Measurements from ENCODE around the gene AGFG1. TPM values are rescaled to one million over a fixed set of nuclear protein-coding genes. Genes with fewer than 3 reads are reported as not detected.

Gene AGFG1
- total RNA-seq = 10 to 100 TPM; 59.6 to 60.2 TPM

GRCh38 chr2:227471924-227472264 is at the start of gene AGFG1:
AGFG1 (plus strand) TSS chr2:227472156; CDS start chr2:227472422, 266 bp downstream.

GRCh38 chr2:227598835-227599503 is 127.0 kb downstream of the AGFG1 start, which contains the start of gene SCYGR2:
SCYGR2 (plus strand) TSS chr2:227598893; CDS start chr2:227598893, 0 bp downstream.

Small RNA genes lying within 50 kb of the gene (microRNA-seq; reads per million reads assigned to microRNA genes)
- gene MIR5703 (ENCODE audit: borderline microRNAs expressed, borderline replicate concordance) = not detected

Other genes with a start within 250 kb of the AGFG1 start
- gene MFF, start 146.9 kb upstream of the AGFG1 start, total RNA-seq = 10 to 100 TPM; 58.9 to 64.8 TPM
- gene TM4SF20, start 92.8 kb upstream of the AGFG1 start, total RNA-seq = not detected
- gene SCYGR1, start 84.2 kb upstream of the AGFG1 start, total RNA-seq = not detected
- gene SCYGR2, start 126.7 kb downstream of the AGFG1 start, total RNA-seq = not detected
- gene SCYGR3, start 142.7 kb downstream of the AGFG1 start, total RNA-seq = not detected
- not detected for gene SCYGR4, start 145.3 kb downstream of the AGFG1 start, total RNA-seq
- not detected for gene SCYGR5, start 194.6 kb downstream of the AGFG1 start, total RNA-seq
- gene SLC19A3, start 245.9 kb downstream of the AGFG1 start, total RNA-seq = not detected

Data from activated naive CD4-positive, alpha-beta T cell treated with anti-CD3 and anti-CD28 coated beads, Interleukin-2, amount 10 ng/mL, durations not matched to agents 5 hours and 36 hours (primary cell).